Mucosa of descending colon (tissue), 3 donors: ENCODE data around the gene ANKRD63. TPM values are rescaled to one million over a fixed set of nuclear protein-coding genes. Genes with fewer than 3 reads are reported as not detected.

Source experiments
- ATAC-seq: fragments of 200-7000 bp; cut with Tn5 transposase; one replicate; pipeline ENCODE4 v1.9.1; 2020; ENCODE audit warnings: mild to moderate bottlenecking, moderate library complexity
- DNase-seq, 3 donors: peaks; one replicate each; pipeline ENCODE4 v3.0.0-alpha.2; 2020
- H3K36me3 ChIP-seq: fragments of 200-600 bp; one replicate; pipeline ENCODE4 v1.8.0; 2021; ENCODE audit warnings: low read depth, mild to moderate bottlenecking
- H3K4me1 ChIP-seq: fragments of 200-600 bp; one replicate; pipeline ENCODE4 v1.8.0; 2021; ENCODE audit warnings: low read depth, mild to moderate bottlenecking
- H3K4me3 ChIP-seq: fragments of 200-600 bp; one replicate; pipeline ENCODE4 v1.8.0; 2021; ENCODE audit warnings: mild to moderate bottlenecking
- H3K9me3 ChIP-seq: fragments of 200-600 bp; one replicate; pipeline ENCODE4 v1.8.0; 2021; ENCODE audit warnings: mild to moderate bottlenecking
- intact Hi-C, 2 donors: fragments of 100-400 bp; cut with DNase I in 1 of 2; cut with micrococcal nuclease in 1 of 2; formaldehyde crosslinking; loops; one replicate each; pipeline versions ENCODE4 v1.11.0 to v1.11.1; 2022; cut with DNase I, micrococcal nuclease
- long read RNA-seq, 2 donors: library from polyadenylated mRNA; unstranded; transcript quantifications; one replicate each; pipeline ENCODE4 v2.0.0, GENCODE V29; 2019 to 2021
- total RNA-seq, 3 donors: library from RNA; stranded (reverse); fragmentation: NEBNext Ultra II Directional in 2 of 3; extraction: Animal tissue kit (Norgen Biotek cat#: 25700) in 2 of 3; gene quantifications; one replicate each; pipeline versions ENCODE4 v1.2.1 to v1.2.4, GENCODE V29; 2021 to 2023
- TF ChIP-seq, protein P1 (sequence below): fragments of 200-600 bp; IDR thresholded peaks from one replicate; pipeline ENCODE4 v1.8.0; 2022; ENCODE audit warnings: antibody characterized with exemption, mild to moderate bottlenecking
- donor health status: DM: no; HTN: no; CAD: no; lungs with moderate emphysema.
- donor health status: DM: no; HTN: no; CAD: no.
- donor health status: DM: no; HTN: yes; CAD: no.

ANKRD63 gene
- under 1 TPM in 1 of 3 donors, not detected in 2; 0.25 TPM for total RNA-seq
- long read RNA-seq, donor 1 = 0 reads
- long read RNA-seq, donor 2 = 0 reads

DNA sequence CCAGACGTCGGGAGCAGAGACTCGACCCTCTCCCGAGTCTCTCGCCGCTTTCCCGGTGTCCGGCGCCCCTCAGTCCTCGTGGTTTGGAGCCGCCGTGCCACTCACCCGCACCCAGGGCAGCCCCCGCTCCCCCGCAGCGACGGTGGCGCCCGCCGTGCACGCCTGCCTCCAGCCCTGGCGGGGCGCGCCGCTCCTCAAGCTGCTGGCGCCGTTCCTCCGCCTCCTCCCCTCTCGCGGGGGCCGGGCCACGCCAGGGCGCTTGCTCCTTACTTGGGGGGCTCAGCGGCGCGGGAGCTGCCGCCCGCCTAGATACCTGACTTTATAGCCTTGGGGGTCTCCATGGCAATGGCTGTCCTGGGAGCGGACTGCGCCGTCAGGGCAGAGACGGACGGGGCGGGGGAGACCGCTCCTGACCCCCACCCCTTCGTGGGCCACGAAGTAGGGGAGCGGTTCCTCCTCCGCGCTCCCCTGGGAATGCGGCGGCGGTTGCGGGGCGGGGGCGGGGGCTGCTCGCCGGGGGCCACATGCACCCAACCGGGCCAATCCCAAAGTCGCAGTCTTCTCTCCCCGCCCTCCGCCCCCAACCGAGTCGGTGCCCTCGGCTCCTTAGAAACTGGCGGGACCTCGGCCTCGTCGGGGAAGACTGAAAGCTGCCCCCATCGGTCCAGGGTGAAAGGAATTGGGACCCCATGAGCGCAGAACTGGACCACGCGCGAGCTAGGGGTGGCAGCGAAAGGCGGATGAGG, at the start of gene ANKRD63:
Gene ANKRD63 (minus strand): TSS at position 196 of the 746 bp plus-strand sequence. CDS start 478 bp downstream, outside the sequence.
- intact Hi-C loops = no loop called here
- TF ChIP-seq, protein P1, sequence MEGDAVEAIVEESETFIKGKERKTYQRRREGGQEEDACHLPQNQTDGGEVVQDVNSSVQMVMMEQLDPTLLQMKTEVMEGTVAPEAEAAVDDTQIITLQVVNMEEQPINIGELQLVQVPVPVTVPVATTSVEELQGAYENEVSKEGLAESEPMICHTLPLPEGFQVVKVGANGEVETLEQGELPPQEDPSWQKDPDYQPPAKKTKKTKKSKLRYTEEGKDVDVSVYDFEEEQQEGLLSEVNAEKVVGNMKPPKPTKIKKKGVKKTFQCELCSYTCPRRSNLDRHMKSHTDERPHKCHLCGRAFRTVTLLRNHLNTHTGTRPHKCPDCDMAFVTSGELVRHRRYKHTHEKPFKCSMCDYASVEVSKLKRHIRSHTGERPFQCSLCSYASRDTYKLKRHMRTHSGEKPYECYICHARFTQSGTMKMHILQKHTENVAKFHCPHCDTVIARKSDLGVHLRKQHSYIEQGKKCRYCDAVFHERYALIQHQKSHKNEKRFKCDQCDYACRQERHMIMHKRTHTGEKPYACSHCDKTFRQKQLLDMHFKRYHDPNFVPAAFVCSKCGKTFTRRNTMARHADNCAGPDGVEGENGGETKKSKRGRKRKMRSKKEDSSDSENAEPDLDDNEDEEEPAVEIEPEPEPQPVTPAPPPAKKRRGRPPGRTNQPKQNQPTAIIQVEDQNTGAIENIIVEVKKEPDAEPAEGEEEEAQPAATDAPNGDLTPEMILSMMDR = no peak
- H3K4me3 ChIP-seq = no peak within 1 kb of the TSS
- no peaks in the 10 kb centered on the region for H3K36me3 ChIP-seq
- ATAC-seq (peak; percentile 41), DNase-seq (peak in 2 of 3 donors; percentile 50 to 58)
- no peaks in the 10 kb centered on the region for H3K9me3 ChIP-seq
- H3K4me1 ChIP-seq = peaks cover 30% of the 10 kb centered on the region

GRCh38 chr15:40332113-40332781, 49.4 kb upstream of the ANKRD63 start:
- no peaks in the 10 kb centered on the region for H3K36me3 ChIP-seq
- ATAC-seq (no peak), DNase-seq (peak in 1 of 3 donors; percentile 26)
- peaks cover 5% of the 10 kb centered on the region for H3K4me1 ChIP-seq
- TF ChIP-seq, protein P1 = no peak
- no peaks in the 10 kb centered on the region for H3K9me3 ChIP-seq
- no peak overlapping the region for H3K4me3 ChIP-seq
- intact Hi-C loops = no loop called here

DNA sequence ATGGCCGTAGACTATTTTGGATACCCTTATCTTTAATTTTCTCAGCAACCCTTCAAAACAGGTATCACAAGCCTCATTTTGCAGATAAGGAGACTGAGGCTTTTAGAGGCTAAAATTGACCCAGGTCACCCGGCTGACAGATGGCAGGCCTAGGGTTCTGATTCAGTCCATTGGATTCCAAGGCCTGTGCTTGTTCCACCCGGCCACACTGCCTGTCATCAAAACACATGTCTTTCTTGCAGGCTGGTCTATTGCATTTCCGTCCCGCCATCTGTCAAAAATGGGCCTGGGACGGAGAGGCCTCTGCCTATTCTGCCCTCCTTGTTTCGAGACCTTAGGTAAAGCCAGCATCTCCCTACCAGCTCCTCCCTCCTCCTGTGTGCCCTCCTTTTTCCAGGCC, 48.8 kb upstream of the ANKRD63 start:
- ATAC-seq (no peak), DNase-seq (peak in 1 of 3 donors; percentile 14)
- Histone ChIP-seq H3K36me3 (no peaks in the 10 kb centered on the region), H3K9me3 (no peaks in the 10 kb centered on the region), H3K4me1 (peaks cover 5% of the 10 kb centered on the region), H3K4me3 (no peak overlapping the region)
- intact Hi-C loops = no loop called here
- TF ChIP-seq, protein P1 = no peak

DNA sequence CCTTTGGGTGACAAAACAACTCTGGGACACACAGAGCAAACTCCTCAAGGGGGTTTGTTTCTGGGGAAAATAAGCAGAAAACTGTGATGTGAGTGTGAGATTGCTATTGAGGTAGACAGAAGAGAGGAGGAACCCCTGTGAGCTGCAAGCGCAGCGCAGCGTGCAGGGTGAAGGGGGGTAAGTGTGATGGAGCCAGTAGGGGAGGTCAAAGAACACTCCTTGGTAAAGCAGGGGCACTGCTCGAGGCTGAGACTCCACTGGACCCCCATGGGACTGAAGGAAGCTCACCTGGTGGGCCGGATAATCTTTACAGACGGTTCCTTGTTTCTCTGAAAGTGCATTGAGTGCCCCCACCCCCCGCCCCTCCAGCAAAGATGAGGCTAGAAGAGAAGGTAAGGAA, 48.2 kb upstream of the ANKRD63 start:
- Histone ChIP-seq H3K36me3 (no peaks in the 10 kb centered on the region), H3K9me3 (no peaks in the 10 kb centered on the region), H3K4me3 (no peak overlapping the region), H3K4me1 (peaks cover 5% of the 10 kb centered on the region)
- intact Hi-C loops = no loop called here
- DNase-seq = peak in 1 of 3 donors; percentile 7
- TF ChIP-seq, protein P1 = no peak
- no peak for ATAC-seq

DNA sequence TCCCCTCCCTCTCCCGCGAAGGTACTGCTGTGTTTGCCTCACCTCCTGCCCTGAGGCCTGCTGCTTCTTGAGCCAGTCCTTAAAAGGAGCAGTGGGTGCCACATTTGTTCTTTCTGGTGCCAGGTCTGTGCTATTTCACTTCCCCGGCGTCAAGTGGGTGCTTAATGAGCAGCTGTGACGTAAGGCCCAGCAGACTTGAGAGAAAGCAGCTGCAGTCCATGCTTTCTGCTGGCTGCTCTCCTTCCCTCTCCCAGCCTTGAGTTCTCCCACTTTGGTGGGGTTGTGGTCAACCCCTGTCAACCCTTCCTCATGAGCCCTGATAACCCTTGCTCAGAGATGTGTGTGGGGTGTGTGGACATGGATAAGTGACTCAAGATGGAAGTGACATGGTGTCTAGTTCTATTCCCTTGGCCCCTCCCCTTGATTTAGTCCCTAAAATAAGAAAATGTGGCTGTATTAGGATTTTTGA, 47.5 kb upstream of the ANKRD63 start:
- TF ChIP-seq, protein P1 = no peak
- Histone ChIP-seq H3K4me1 (peaks cover 9% of the 10 kb centered on the region), H3K9me3 (no peaks in the 10 kb centered on the region), H3K36me3 (no peaks in the 10 kb centered on the region), H3K4me3 (no peak overlapping the region)
- intact Hi-C loops = no loop called here
- ATAC-seq = peak; percentile 7
- peak in 2 of 3 donors; percentile 31 to 48 for DNase-seq
